H9 (cell line): ENCODE data around the gene WRAP53. TPM values are rescaled to one million over a fixed set of nuclear protein-coding genes. Genes with fewer than 3 reads are reported as not detected.

Source experiments
- DNase-seq: peaks from one replicate; pipeline ENCODE4 v3.0.0-alpha.2; 2017
- H2AFZ ChIP-seq: one replicate; pipeline ENCODE4 v1.6.1; 2013; ENCODE audit warnings: mild to moderate bottlenecking, low read length, control low read depth, moderate library complexity
- H2AK5ac ChIP-seq: 2 replicates; pipeline ENCODE4 v1.6.1; 2013; ENCODE audit warnings: low read length, control low read depth, mixed read lengths; ENCODE audit not compliant: insufficient read length
- H2BK120ac ChIP-seq: one replicate; pipeline ENCODE4 v1.6.1; 2013; ENCODE audit warnings: low read depth, mild to moderate bottlenecking, low read length, control low read depth, inconsistent platforms; ENCODE audit not compliant: poor library complexity, severe bottlenecking
- H2BK12ac ChIP-seq: 2 replicates; pipeline ENCODE4 v1.6.1; 2013; ENCODE audit warnings: low read length, control low read depth, mixed read lengths, low read depth; ENCODE audit not compliant: insufficient read length
- H2BK15ac ChIP-seq: 2 replicates; pipeline ENCODE4 v1.6.1; 2013; ENCODE audit warnings: low read depth, low read length, control low read depth
- H2BK20ac ChIP-seq: one replicate; pipeline ENCODE4 v1.6.1; 2013; ENCODE audit warnings: low read depth, mild to moderate bottlenecking, low read length, control low read depth, inconsistent platforms; ENCODE audit not compliant: poor library complexity, severe bottlenecking
- H2BK5ac ChIP-seq: 2 replicates; pipeline ENCODE4 v1.6.1; 2013; ENCODE audit warnings: low read length, control low read depth, mixed read lengths; ENCODE audit not compliant: insufficient read length
- H3K14ac ChIP-seq: 2 replicates; pipeline ENCODE4 v1.6.1; 2013; ENCODE audit warnings: low read length, control low read depth; ENCODE audit not compliant: insufficient read depth
- H3K18ac ChIP-seq: 2 replicates; pipeline ENCODE4 v1.6.1; 2013; ENCODE audit warnings: low read depth, mild to moderate bottlenecking, mixed read lengths, low read length, control low read depth; ENCODE audit not compliant: insufficient read length
- H3K23ac ChIP-seq: 2 replicates; pipeline ENCODE4 v1.6.1; 2013; ENCODE audit warnings: low read length, control low read depth, mixed read lengths, low read depth; ENCODE audit not compliant: insufficient read length
- H3K23me2 ChIP-seq: 2 replicates; pipeline ENCODE4 v1.6.1; 2013; ENCODE audit warnings: low read depth, mild to moderate bottlenecking, mixed read lengths, low read length, control low read depth; ENCODE audit not compliant: insufficient read length, poor library complexity, severe bottlenecking
- H3K27ac ChIP-seq: 2 replicates; pipeline ENCODE4 v1.5.1; 2013; ENCODE audit warnings: low read length, control low read depth, mixed read lengths, low read depth; ENCODE audit not compliant: insufficient read length
- H3K27me3 ChIP-seq: 2 replicates; pipeline ENCODE4 v1.6.1; 2013; ENCODE audit warnings: low read length, control low read depth, inconsistent platforms; ENCODE audit not compliant: insufficient read depth
- H3K4ac ChIP-seq: 2 replicates; pipeline ENCODE4 v1.6.1; 2013; ENCODE audit warnings: low read depth, mild to moderate bottlenecking, control low read depth, inconsistent platforms, low read length, moderate library complexity
- H3K4me1 ChIP-seq: 2 replicates; pipeline ENCODE4 v1.6.1; 2013; ENCODE audit warnings: low read length, control low read depth, inconsistent platforms; ENCODE audit not compliant: insufficient read depth
- H3K4me2 ChIP-seq: 2 replicates; pipeline ENCODE4 v1.6.1; 2013; ENCODE audit warnings: low read length, control low read depth, mixed read lengths; ENCODE audit not compliant: insufficient read length, insufficient read depth
- H3K56ac ChIP-seq: 2 replicates; pipeline ENCODE4 v1.6.1; 2013; ENCODE audit warnings: low read depth, mild to moderate bottlenecking, mixed read lengths, low read length, control low read depth; ENCODE audit not compliant: insufficient read length
- H3K79me1 ChIP-seq: 2 replicates; pipeline ENCODE4 v1.6.1; 2013; ENCODE audit warnings: low read depth, mild to moderate bottlenecking, moderate library complexity, low read length, control low read depth, inconsistent platforms; ENCODE audit not compliant: insufficient read depth, poor library complexity, severe bottlenecking
- H3K79me2 ChIP-seq: 2 replicates; pipeline ENCODE4 v1.6.1; 2013; ENCODE audit warnings: low read length, control low read depth, inconsistent platforms; ENCODE audit not compliant: insufficient read depth
- H3K9ac ChIP-seq: 2 replicates; pipeline ENCODE4 v1.6.1; 2013; ENCODE audit warnings: low read length, control low read depth, mixed read lengths; ENCODE audit not compliant: insufficient read length; ENCODE audit errors: extremely low read depth
- H3K9me3 ChIP-seq: one replicate; pipeline ENCODE4 v1.6.1; 2013; ENCODE audit warnings: low read depth, low read length, inconsistent platforms; ENCODE audit not compliant: control insufficient read depth
- H3T11ph ChIP-seq: one replicate; pipeline ENCODE4 v1.6.1; 2013; ENCODE audit warnings: mild to moderate bottlenecking, low read length, control low read depth, inconsistent platforms
- H4K20me1 ChIP-seq: one replicate; pipeline ENCODE4 v1.6.1; 2013; ENCODE audit not compliant: control insufficient read depth, insufficient read length, insufficient read depth
- H4K5ac ChIP-seq: 2 replicates; pipeline ENCODE4 v1.6.1; 2013; ENCODE audit warnings: low read depth, mild to moderate bottlenecking, mixed read lengths, low read length, control low read depth; ENCODE audit not compliant: insufficient read length
- H4K8ac ChIP-seq: replicated peaks from 2 replicates; pipeline ENCODE4 v1.6.1; 2013; ENCODE audit warnings: low read length, control low read depth, mixed read lengths, low read depth; ENCODE audit not compliant: insufficient read length
- H4K91ac ChIP-seq: 2 replicates; pipeline ENCODE4 v1.6.1; 2013; ENCODE audit warnings: low read depth, mild to moderate bottlenecking, moderate library complexity, mixed read lengths, low read length, control low read depth; ENCODE audit not compliant: insufficient read length
- H3K27ac Mint-ChIP-seq, 3 experiments: 2 replicates in 2 of 3; 3 replicates in 1 of 3; pipeline ENCODE4 v1.8.0; 2020 to 2021; ENCODE audit warnings: mixed read lengths in 3 of 3, mild to moderate bottlenecking in 1 of 3, moderate library complexity in 1 of 3
- H3K27me3 Mint-ChIP-seq: 2 replicates; pipeline ENCODE4 v1.8.0; 2021; ENCODE audit warnings: low read depth, mild to moderate bottlenecking, moderate library complexity, mixed read lengths
- H3K36me3 Mint-ChIP-seq, 3 experiments: 2 replicates in 2 of 3; 3 replicates in 1 of 3; pipeline ENCODE4 v1.8.0; 2020 to 2021; ENCODE audit warnings: low read depth in 3 of 3, mixed read lengths in 3 of 3; ENCODE audit not compliant: insufficient read depth in 1 of 3
- H3K4me1 Mint-ChIP-seq, 2 experiments: 2 replicates each; pipeline ENCODE4 v1.8.0; 2020; ENCODE audit warnings: mixed read lengths in 2 of 2
- H3K4me3 Mint-ChIP-seq, 2 experiments: 2 replicates in 1 of 2; 3 replicates in 1 of 2; pipeline ENCODE4 v1.8.0; 2020 to 2021; ENCODE audit warnings: mild to moderate bottlenecking in 2 of 2, mixed read lengths in 2 of 2, moderate library complexity in 1 of 2
- H3K9me3 Mint-ChIP-seq, 2 experiments: 2 replicates in 1 of 2; 3 replicates in 1 of 2; pipeline ENCODE4 v1.8.0; 2020; ENCODE audit warnings: mild to moderate bottlenecking in 2 of 2, mixed read lengths in 2 of 2, moderate library complexity in 1 of 2
- CTCF ChIP-seq: fragments of 200-600 bp; sonication (generic); conservative IDR thresholded peaks from 3 replicates; pipeline ENCODE4 v1.8.0; 2021; ENCODE audit warnings: antibody characterized with exemption, mild to moderate bottlenecking
- WGBS: extraction: QIAGEN DNeasy Blood & Tissue Kit; methylation state at CpG from one replicate; pipeline ENCODE4 v1.1.7; 2013; ENCODE audit warnings: missing lambda C conversion rate, low lambda C conversion rate, mixed read lengths; ENCODE audit not compliant: insufficient read length; ENCODE audit errors: extremely low coverage; 5-methylcytosine and 5-hydroxymethylcytosine counted together
- total RNA-seq: library from RNA; stranded (reverse); gene quantifications from 2 replicates; pipeline ENCODE4 v1.2.1, GENCODE V29; 2021

WRAP53 gene
- total RNA-seq, 1 experiment from 2014 or later = 27.0 TPM

GRCh38 chr17:7701681-7702080 lies 13.4 kb downstream of the WRAP53 start:
- H2AFZ ChIP-seq = no peak overlapping the region
- H3T11ph ChIP-seq = no peak overlapping the region
- no peaks in the 10 kb centered on the region for H3K9me3 ChIP-seq
- H3K23me2 ChIP-seq = peaks cover 18% of the 10 kb centered on the region
- H3K79me1 ChIP-seq = no peaks in the 10 kb centered on the region
- H4K91ac ChIP-seq = no peak overlapping the region
- H2AK5ac ChIP-seq = no peak overlapping the region
- no peaks in the 10 kb centered on the region for H3K79me2 ChIP-seq
- Mint-ChIP-seq H3K27me3 (peaks cover 20% of the 10 kb centered on the region), H3K27ac (no peak overlapping the region), H3K4me1 (peaks cover 29 to 31% of the 10 kb centered on the region in 2 experiments), H3K4me3 (no peak overlapping the region), H3K36me3 (peaks cover 5 to 20% (median 17%) of the 10 kb centered on the region in 3 experiments; a peak in 6 of 7 replicates), H3K9me3 (no peaks in the 10 kb centered on the region)
- H2BK20ac ChIP-seq = no peak overlapping the region
- H3K27ac ChIP-seq = no peak overlapping the region
- no peak overlapping the region for H2BK15ac ChIP-seq
- no peak overlapping the region for H2BK5ac ChIP-seq
- H3K14ac ChIP-seq = no peak overlapping the region
- no CpG with 5 or more reads among the region's 14 CpGs for WGBS
- no peak overlapping the region for H3K56ac ChIP-seq
- H3K4ac ChIP-seq = no peak overlapping the region
- no peak for TF ChIP-seq CTCF
- H4K8ac ChIP-seq = no peak overlapping the region
- H3K27me3 ChIP-seq = no peaks in the 10 kb centered on the region; the same call in 1 of the 2 replicates
- no peak overlapping the region for H3K18ac ChIP-seq
- H4K20me1 ChIP-seq = no peaks in the 10 kb centered on the region
- no peak overlapping the region for H3K4me2 ChIP-seq
- no peak overlapping the region for H4K5ac ChIP-seq
- no peak overlapping the region for H3K9ac ChIP-seq
- no peak overlapping the region for H3K23ac ChIP-seq
- no peak overlapping the region for H2BK12ac ChIP-seq
- H2BK120ac ChIP-seq = no peak overlapping the region
- no peaks in the 10 kb centered on the region; the same call in 1 of the 2 replicates for H3K4me1 ChIP-seq
- DNase-seq = no peak
